GM18519 (cell line): ENCODE data around the gene OVOL2.
"Not testable (repeated sequence)": the region's sequence is repeated elsewhere in the genome, so short reads cannot be mapped to it uniquely, and the experiment has no call there.

Experiments
- ATAC-seq: cut with Tn5 transposase; IDR thresholded peaks from one replicate; pipeline ENCODE4 v1.9.1; 2021; ENCODE audit warnings: mild to moderate bottlenecking, moderate library complexity; ENCODE audit not compliant: unreplicated experiment, low FRiP score

Gene OVOL2

DNA sequence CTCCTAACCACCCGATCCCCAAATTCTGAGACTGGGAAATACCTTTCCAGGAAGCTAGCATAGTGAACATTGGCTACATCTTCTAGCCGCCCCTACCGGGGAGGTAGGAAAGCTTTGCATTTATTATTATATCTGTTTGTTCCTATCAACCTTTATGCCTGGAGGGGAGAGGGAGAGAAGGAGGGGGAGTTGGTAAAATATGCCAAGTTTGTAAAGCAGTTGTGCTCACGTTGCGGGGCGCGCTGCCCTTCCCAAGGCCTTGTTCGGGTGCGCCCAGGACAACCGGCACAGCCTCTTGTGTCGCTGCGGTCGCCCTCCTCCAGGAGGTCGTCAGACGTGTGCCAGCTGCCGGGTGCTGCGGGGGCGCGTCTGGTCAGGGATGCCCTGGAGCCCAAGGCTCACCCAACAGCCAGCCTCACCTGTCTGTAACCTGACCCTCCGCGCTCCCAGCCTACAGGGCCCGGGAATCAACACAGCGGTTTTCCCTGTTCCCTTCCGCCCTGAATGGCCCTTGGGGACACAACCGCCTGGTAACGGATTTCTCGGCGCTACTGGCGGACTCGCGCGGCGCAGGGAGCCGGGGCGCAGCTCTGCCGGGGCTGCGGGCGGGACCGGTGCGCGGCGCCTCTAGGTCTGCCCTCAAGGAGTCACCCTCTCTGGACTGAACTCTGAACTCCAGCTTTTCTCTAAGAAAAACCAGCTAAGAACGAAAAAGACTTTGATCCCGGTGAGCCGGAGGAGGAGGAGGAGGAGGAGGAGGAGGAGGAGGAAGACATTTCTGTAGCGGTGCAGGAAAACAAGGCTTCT, 1.1 kb upstream of the OVOL2 start:
- no peak for ATAC-seq

GRCh38 chr20:18057994-18058349, 256 bp upstream of the OVOL2 start:
- ATAC-seq = no peak

DNA sequence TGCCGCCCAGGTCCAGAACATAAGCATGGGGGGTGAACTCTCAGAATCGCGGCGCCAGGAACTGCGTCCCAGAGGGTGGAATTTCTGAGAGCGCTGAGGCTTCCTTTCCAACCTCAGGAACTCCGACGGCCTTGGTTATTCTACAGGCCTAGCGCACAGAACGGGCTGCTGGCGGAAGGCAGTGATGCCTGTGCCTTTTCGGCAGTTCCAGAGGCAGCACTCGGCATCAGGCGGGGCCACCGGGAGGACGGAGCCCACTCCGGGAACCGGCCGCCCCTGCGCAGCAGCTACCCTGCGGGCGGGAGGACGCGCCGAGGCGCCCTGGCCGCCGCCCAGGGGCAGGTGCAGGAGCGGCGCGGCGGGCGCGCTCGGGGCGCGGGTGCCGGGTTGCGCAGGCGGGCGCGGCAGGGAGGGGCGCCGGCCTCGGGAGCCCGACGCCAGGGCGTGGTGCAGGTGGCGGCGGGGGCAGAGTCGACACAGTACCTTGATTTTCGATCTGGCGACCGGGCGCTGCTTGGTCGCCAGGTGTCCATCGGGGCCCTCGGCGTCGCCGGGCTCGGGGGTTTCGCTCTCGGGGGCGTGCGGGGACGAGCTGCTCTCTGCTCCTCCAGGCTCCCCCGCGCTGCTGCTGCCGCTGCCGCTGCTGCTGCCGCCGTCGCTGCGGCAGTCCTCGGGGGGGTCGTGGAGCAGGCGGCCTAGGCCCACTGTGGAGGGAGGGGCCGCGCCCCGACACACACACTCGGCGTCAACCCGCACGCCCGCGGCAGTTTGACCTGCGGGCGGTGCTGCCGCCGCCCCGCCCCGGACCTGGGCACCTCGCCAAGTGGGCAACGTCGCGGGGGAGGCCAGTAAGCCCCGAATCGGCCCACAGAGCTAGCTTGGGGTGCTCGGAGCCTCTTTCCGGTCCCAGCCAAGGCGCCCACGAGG, 1.3 kb downstream of the OVOL2 start:
- ATAC-seq = no peak

DNA sequence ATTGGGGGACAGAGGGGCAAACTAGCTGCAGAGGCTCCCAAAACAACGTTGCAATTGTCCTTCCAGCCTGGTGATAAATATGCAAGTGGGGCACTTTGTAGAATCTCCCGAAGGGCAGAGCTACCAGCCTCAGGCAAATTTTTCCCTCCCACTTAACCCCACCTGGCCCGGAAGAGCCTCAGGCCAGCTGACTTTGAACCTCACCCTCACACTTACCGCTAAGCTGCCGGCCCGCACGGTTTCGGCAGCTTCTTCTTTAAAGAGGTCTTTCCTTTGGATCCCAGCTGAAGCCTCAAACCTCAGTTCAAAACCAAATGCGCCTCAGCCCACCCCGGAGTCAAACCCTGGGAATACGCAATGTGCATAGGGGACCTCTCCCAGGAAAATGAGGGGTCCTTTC, 2.5 kb downstream of the OVOL2 start:
- no peak for ATAC-seq

DNA sequence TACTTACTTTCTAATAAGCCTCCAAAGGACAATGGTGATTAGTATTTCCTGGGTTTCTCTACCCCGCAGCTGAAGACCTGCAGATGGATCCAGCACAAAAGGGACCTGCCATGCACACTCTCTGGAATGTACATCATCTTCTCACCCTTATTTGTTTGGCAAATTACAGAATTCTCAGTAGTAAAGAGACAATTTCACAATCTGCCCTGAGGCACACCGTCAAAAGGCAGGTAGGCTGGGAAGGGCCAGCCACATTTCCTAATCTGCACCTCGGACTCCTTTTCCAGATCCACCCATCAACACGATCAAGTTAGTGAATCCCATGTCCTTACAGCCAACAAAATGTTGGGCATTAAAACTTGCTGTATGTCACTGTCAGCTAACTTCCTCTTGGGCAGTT, 4.9 kb downstream of the OVOL2 start:
- no peak for ATAC-seq

DNA sequence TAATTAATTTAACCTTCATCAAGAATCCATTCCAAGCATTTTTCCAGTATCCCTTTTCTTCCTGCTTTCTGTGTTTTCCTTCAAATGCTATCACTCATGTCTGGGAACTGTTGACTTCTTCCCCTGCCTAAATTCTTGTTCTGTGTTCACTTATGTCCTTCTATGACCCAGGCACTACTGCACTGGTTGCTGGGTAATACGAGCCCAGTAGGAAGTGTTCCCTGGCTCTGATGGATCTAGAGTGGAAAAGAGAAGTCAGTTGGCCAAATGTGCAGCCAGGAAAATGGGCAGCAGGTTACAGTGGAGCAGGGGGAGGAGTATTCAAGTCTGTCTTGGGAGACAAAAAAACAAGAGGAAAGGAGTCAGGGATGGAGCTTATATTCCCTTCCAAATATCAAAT, 7.1 kb downstream of the OVOL2 start:
- ATAC-seq = no peak

DNA sequence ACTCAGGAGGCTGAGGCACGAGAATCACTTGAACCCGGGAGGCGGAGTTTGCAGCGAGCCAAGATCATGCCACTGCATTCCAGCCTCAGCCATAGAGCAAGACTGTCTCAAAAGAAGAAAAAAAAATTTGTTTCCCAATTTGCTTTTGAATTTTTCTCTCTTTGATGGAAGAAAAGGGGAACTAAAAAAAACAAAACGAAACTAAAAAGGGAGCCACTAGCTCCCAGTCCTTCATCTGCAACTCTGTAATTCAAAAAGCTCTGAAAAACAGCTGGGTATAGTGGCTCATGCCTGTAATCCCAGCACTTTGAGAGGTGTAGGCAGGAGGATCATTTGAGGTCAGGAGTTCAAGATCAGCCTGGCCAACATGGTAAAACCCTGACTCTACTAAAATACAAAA, 9.5 kb downstream of the OVOL2 start:
- no peak for ATAC-seq

DNA sequence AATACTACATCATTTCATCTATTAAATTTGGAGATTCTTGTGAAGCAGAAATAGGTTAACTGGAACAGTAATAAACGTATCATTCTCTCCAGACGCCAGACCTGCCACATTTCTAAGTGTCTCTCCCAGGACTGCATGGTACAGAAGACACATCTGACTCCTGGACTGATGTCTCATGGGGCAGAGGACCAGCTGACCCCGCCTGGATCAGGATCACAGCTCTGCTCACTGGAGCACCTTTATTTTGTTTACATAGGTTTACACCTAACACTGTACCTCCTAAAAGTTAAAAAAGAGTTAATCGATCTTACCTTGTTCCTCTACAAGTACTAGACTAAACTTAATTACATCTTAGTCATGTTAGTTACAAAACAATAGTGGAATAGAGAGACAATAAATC, 11.2 kb downstream of the OVOL2 start:
- ATAC-seq = no peak

DNA sequence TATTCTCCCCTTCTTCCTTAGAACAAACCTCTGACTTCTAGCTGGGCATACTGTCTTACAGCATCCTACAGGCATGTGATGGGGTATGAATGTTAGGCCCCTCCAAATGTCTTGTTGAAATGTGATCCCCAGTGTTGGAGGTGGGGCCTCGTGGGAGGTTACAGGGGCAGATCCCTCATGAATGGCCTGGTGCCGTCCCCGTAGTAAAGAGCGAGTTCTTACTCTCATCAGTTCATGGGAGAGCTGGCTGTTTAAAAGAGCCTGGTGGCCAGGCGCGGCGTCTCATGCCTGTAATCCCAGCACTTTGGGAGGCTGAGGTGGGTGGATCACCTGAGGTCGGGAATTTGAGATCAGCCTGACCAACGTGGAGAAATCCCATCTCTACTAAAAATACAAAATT, 15.5 kb downstream of the OVOL2 start:
- no peak for ATAC-seq

GRCh38 chr20:18041462-18041861, 16.3 kb downstream of the OVOL2 start:
- ATAC-seq = no peak

DNA sequence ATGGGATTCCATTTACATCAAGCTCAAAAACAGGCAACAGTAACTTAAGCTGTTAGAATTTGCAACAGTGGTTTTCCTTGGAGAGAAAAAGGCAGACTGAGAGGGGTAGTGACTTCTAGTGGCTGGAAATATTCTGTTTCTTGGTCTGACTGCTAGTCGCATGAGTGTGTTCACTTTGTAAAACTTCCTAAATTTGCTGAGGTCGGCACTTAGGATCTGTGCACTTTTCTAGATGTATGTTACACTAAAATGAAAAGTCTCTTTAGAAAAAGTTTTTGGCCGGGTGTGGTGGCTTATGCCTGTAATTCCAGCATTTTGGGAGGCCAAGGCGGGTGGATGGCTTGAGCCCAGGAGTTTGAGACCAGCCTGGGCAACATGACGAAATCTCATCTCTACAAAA, 18.7 kb downstream of the OVOL2 start:
- ATAC-seq = no peak

- ATAC-seq = no peak
Observed at GRCh38 chr20:18034039-18034438, 23.7 kb downstream of the OVOL2 start.

- no peak for ATAC-seq
Observed at GRCh38 chr20:18032977-18033892, 24.5 kb downstream of the OVOL2 start.

- ATAC-seq = no peak
Observed at GRCh38 chr20:18031888-18032509, 25.7 kb downstream of the OVOL2 start.

DNA sequence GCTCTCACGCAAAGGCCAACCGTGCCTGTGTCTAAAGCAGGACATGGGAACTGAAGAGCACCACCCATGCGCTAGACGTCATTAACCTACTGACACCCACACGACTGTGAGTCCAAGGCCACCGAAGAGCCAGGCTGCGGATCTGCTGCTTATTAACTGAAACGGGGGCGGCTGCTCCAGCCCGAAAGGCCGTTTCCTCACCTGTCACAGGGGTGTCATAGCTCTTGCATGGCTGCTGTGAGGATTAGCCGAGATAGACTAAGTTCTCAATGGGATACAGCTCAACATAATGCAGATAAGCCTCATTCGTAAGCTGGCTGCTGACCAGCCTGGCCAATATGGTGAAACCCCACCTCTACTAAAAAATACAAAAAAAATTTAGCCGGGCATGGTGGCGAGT, 26.7 kb downstream of the OVOL2 start:
- no peak for ATAC-seq

DNA sequence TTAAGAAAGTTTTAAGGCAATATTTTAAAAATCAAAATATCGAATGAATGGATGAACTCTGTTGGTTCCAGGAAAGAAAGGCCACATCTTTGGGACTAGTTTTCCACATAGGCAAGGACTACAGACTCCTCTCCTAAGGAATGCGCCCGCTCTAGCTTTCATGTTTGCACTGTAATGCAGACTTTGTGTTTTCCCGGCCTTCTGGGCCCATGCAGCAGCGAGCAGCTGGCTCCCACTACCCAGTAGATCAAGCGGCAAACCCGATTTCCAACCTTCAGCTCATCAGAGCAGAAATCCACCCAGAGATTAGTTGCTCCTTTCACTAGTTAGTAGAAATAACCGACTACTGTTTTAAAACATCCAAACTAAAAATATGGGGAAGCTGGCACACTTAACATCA, 27.7 kb downstream of the OVOL2 start:
- ATAC-seq = no peak

GRCh38 chr20:18027011-18027410, 30.7 kb downstream of the OVOL2 start:
- not testable (repeated sequence) for ATAC-seq

DNA sequence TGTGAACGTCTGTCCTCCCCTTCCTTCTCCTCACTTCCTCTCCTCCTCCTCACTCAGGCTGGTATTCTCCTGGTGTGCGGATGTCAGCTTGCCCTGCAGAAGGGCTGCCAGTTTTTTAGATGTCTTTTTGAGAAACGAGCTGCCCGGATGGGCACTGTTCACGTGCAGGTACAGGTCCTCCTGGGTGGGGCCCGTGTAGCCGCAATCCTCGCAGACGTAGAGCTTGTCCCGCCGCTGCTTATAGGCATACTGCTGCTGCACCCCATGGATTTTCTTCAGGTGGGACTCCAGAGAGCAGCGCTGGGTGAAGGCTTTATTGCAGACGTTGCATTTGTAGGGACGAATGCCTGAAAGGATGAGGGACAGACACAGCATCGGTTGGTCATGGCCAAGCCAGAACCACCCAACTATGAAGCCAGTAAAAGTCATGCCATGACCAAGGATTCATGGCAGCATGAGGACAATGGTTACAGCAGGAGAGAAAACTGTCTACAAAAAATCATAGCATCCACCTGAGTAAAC, 33.0 kb downstream of the OVOL2 start:
- ATAC-seq = no peak

DNA sequence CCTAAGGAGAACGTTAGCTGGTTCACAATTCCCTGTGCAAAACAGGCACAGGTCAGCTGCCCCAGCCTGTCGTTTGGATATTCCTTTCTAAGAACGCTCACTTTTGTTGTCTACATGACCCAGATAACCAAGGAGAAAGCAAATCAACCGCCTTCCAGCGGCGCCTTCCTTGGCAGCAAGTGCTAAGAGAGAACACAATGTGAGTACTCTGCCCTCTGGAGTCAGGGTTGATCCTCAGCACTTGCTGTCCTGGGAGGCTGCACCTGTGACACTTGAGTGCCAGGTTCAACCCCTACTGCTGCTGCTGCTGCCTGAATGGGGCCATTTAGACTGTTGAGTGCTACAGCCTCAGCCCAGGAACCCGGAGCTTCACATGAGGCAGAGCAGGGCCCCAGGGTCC, 36.8 kb downstream of the OVOL2 start:
- ATAC-seq = no peak

DNA sequence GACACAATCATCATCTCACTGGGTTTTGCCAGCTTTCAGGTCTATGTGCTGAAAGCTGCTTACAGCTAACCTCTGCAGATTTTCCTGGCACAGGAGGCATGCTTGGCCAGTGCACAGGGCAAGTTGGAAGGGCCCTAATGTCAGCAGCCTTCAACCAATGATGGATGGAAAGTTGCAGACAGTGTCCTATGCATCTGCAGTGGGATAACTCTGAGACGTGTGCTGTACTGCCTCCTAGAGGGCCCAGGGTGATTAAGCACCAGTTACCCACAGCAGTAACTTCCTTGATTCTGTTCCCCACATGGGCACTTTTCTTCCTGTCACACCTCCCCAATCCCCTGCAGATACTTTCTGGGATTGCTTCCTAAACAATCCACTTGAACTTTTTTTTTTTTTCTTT, 38.6 kb downstream of the OVOL2 start:
- ATAC-seq = no peak
